HUDEP-2 (cell line): Measurements from ENCODE around the gene STH.

ENCODE experiments used
- DNase-seq, 76 experiments: peaks; one replicate each; lab custom pipeline; 2025; ENCODE audit not compliant: unreplicated experiment in 76 of 76; lab: John Stamatoyannopoulos, UW

Gene STH

DNA sequence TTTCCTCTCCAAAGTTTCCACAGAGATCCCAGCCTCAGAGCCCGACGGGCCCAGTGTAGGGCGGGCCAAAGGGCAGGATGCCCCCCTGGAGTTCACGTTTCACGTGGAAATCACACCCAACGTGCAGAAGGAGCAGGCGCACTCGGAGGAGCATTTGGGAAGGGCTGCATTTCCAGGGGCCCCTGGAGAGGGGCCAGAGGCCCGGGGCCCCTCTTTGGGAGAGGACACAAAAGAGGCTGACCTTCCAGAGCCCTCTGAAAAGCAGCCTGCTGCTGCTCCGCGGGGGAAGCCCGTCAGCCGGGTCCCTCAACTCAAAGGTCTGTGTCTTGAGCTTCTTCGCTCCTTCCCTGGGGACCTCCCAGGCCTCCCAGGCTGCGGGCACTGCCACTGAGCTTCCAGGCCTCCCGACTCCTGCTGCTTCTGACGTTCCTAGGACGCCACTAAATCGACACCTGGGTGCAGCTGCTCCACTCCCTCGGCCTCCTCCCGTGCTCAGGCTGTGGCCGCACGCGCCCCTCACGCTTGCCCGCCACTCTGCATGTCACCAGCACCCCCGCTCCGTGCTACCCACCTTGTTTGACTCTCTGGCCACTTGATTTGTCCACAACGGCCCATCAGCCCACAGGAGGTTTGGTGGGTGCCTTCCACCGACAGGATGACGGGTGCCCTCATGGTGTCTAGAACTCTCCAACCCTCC is 15.3 kb upstream of the STH start:
- no peak for DNase-seq

DNA sequence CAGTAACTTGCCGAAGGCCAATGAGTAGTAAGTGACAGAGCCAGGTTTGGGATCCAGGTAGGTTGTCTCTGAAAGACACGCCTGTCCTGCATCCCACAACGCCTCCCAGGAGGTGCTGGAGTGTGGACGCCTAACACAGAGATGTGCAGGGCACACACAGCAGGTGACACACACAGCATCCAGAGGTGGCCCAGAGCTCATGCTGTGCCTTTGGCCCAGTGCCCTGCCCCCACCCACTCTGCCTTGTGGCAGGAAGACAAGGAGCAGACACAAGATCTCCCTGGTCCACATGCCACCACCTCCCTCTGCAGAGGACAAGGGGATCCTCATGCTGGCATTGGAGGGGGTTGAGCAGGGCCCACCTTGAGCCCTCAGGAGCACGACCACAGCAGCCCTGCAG is 14.7 kb upstream of the STH start:
- DNase-seq, result peak in 3 of 76 experiments; percentile 8 to 15 (median 12)

DNA sequence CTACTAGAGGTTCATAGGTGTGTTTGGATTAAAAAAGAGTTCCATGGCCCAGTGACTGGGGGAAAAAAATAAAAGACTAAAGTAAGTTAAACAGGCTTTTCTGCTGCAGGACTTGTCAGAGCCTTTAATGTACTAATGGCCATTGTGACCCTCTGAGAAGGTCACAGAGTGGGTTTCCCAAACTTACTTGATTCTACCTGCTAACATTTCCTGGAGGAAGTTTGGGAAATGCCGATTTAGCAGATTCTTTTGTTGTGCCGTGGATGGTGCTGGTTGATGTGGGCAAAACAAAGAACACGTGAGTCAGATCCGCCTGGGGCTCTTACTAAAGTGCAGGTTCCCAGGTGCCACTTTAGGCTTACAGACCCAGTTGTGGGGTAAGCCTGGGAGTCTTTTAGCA is 13.6 kb upstream of the STH start:
- DNase-seq, result no peak

GRCh38 chr17:45986056-45986455 is 13.0 kb upstream of the STH start:
- no peak for DNase-seq

DNA sequence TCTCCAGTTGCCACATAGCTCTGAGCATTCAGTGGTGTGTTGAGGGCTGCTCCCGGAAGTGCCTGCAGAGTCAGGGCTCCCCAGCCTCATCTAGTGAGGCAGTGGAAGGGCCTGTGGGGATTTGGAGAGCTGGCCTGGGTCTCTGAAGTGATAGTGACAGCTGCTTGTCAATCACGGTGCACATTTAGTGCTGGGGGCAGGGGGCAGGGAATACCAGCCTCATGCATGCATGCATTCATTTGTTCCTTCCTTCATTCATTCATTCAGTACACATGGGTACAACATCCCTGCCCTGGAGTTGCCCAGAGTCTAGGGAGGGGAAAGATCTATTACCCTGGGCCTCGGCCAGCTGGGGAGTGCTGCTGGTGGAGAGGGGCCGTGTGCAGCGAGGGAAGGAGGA is 11.3 kb upstream of the STH start:
- DNase-seq, result no peak

- no peak for DNase-seq
These were observed 9.3 kb upstream of the STH start for GRCh38 chr17:45989759-45990158.

DNA sequence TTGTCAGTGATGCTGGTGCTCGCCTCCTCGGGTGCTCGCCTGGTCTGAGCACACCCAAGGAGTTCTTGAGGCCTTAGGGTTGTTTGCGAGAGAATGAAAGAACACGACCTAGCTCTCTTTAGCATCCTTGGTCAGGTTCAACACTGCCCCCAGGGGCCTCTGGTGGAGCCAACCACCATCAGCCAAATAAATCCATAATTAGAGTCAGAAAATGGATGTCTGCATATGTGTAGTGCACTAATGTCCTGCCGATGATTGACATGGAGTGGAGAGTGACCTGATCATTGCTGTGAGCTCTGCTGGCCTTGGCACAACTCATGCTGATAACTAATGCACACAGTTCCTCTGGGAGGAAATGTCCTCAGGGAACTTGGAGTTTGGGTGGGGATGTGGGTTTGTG is 8.2 kb upstream of the STH start:
- no peak for DNase-seq

- DNase-seq, result no peak
These were observed 7.7 kb upstream of the STH start for GRCh38 chr17:45991341-45991740.

DNA sequence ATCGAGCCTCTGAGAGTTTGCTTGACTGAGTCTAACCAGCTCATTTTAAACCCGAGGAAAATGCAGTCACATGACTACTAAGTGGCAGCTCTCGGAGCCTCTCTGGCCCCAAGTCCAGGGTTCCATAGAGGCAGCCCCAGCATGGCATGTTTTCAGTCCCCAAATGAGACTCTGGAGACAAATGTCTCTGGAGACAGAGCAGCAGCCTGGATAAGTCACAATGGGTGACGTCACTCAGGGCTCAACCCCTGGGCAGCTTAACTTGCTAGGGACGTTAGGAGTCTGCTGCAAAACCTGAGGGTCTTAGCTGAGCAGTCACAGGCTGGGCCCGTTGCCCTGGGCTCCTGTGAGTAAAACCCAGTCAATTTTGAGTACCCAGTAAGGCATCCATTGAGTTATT is 6.9 kb upstream of the STH start:
- no peak for DNase-seq

GRCh38 chr17:45992904-45993303 is 6.1 kb upstream of the STH start:
- DNase-seq, result no peak

DNA sequence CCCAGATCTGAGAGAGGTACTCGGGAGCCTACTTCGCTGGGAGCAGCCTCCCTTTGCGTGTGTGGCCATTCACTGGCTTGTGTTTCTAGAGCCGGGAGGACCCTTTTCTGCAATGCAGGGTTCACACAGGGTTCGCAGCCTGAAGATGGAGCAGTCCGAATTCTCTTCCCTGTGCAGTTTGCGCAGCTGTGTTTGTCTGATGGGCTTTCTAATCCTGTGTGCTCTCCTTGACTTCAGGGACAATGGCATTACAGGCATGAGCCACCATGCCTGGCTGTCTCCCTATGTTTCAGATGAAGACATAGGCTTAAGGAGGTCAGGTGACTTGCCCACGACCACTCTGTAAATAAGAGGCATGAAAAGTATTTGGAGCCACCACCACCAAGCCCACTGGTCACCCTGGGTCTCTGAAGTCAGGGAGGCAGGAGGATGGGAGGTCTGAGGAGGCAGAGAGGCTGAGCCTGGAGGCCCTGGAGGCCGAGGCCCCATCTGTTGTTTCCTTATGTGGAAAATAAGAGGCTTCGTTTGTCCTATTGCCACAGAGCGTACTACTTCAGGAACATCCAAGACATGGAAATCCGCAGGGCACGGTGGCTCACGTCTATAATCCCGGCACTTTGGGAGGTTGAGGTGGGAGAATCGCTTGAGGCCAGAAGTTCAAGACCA is 5.0 kb upstream of the STH start:
- DNase-seq, result no peak

GRCh38 chr17:45994987-45995386 is 4.1 kb upstream of the STH start:
- no peak for DNase-seq

- no peak for DNase-seq
These were observed 3.3 kb upstream of the STH start for GRCh38 chr17:45995627-45996270.

GRCh38 chr17:45996282-45996937 is 2.6 kb upstream of the STH start:
- no peak for DNase-seq

- no peak for DNase-seq
These were observed 1.9 kb upstream of the STH start for GRCh38 chr17:45997166-45997565.

DNA sequence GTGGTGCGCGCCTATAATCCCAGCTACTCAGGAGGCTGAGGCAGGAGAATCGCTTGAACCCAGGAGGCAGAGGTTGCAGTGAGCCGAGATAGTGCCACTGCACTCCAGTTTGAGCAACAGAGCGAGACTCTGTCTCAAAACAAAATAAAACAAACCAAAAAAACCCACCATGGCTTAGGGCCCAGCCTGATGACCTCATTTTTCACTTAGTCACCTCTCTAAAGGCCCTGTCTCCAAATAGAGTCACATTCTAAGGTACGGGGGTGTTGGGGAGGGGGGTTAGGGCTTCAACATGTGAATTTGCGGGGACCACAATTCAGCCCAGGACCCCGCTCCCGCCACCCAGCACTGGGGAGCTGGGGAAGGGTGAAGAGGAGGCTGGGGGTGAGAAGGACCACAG is 1.4 kb upstream of the STH start:
- DNase-seq, result no peak

- DNase-seq, result no peak
These were observed 845 bp downstream of the STH start for GRCh38 chr17:45999900-46000290.

DNA sequence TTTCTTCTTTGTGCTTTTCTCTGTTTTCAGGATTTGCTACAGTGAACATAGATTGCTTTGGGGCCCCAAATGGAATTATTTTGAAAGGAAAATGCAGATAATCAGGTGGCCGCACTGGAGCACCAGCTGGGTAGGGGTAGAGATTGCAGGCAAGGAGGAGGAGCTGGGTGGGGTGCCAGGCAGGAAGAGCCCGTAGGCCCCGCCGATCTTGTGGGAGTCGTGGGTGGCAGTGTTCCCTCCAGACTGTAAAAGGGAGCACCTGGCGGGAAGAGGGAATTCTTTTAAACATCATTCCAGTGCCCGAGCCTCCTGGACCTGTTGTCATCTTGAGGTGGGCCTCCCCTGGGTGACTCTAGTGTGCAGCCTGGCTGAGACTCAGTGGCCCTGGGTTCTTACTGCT is 1.2 kb downstream of the STH start:
- no peak for DNase-seq

GRCh38 chr17:46000757-46001156 is 1.7 kb downstream of the STH start:
- no peak for DNase-seq

- no peak for DNase-seq
These were observed 2.6 kb downstream of the STH start for GRCh38 chr17:46001390-46002310.
